GM12865 (cell line): ENCODE results near the gene HSPB7.
"Not testable (repeated sequence)": the region's sequence is repeated elsewhere in the genome, so short reads cannot be mapped to it uniquely, and the experiment has no call there.

Source experiments
- DNase-seq: peaks from one replicate; pipeline ENCODE4 v3.0.0; 2010; ENCODE audit warnings: low read depth
- H3K4me3 ChIP-seq: 2 replicates; pipeline ENCODE4 v1.5.1; 2011; ENCODE audit warnings: mild to moderate bottlenecking, low read depth, low read length, control low read depth
- TF ChIP-seq, protein P1 (sequence below): IDR thresholded peaks from 2 replicates; pipeline ENCODE4 v1.5.1; 2011; ENCODE audit warnings: low read length, control low read depth, low read depth, inconsistent platforms; ENCODE audit not compliant: insufficient read depth; ENCODE audit errors: missing control alignments

The HSPB7 gene

DNA sequence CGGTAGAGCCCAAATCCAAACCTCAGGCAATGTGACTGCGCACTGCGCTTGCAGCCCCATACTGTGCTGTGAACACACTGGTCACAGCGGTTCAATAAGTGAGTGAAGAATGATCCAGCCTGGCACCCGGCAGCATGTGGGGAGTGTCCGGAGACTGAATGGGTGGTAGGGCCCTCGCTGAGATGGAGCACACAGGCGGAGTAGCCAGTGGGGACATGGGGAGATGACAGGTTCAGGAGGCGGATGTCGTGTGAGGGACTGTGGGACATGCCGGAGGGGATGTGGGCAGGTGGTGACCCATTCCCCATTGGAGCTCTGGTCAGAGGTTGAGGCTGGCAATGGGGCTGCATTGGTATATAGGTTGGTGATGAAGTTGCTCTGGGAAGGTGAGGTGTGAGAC is 8.2 kb downstream of the HSPB7 start:
- H3K4me3 ChIP-seq: no peak overlapping the region
- DNase-seq: no peak
- TF ChIP-seq, protein P1, sequence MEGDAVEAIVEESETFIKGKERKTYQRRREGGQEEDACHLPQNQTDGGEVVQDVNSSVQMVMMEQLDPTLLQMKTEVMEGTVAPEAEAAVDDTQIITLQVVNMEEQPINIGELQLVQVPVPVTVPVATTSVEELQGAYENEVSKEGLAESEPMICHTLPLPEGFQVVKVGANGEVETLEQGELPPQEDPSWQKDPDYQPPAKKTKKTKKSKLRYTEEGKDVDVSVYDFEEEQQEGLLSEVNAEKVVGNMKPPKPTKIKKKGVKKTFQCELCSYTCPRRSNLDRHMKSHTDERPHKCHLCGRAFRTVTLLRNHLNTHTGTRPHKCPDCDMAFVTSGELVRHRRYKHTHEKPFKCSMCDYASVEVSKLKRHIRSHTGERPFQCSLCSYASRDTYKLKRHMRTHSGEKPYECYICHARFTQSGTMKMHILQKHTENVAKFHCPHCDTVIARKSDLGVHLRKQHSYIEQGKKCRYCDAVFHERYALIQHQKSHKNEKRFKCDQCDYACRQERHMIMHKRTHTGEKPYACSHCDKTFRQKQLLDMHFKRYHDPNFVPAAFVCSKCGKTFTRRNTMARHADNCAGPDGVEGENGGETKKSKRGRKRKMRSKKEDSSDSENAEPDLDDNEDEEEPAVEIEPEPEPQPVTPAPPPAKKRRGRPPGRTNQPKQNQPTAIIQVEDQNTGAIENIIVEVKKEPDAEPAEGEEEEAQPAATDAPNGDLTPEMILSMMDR: no peak

- peak; percentile 69 for DNase-seq
- no peak overlapping the region for H3K4me3 ChIP-seq
- TF ChIP-seq, protein P1: peak; percentile 94
Measured at GRCh38 chr1:16009030-16009460, 8.8 kb downstream of the HSPB7 start.

- TF ChIP-seq, protein P1: no peak
- DNase-seq: no peak
- H3K4me3 ChIP-seq: no peak overlapping the region
Measured at GRCh38 chr1:16007671-16008341, 10.0 kb downstream of the HSPB7 start.

- TF ChIP-seq, protein P1: no peak
- no peak overlapping the region for H3K4me3 ChIP-seq
- peak; percentile 57 for DNase-seq
Measured at GRCh38 chr1:16006552-16007485, 11.0 kb downstream of the HSPB7 start.

DNA sequence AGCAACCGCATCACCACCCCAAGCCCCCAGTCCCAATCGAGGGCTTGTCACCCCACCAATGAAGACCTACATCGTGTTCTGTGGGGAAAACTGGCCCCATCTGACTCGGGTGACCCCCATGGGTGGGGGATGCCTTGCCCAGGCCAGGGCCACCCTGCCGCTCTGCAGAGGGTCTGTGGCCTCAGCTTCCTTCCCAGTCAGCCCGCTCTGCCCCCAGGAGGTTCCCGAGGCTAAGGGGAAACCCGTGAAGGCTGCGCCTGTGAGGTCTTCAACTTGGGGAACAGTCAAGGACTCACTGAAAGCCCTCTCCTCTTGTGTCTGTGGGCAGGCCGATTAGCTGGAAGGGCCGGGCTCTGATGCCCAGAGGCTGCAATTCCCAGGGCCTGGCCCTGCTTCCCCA is 11.8 kb downstream of the HSPB7 start:
- TF ChIP-seq, protein P1: no peak
- H3K4me3 ChIP-seq: no peak overlapping the region
- no peak for DNase-seq

GRCh38 chr1:16005597-16005996 is 12.2 kb downstream of the HSPB7 start:
- no peak for DNase-seq
- TF ChIP-seq, protein P1: no peak
- H3K4me3 ChIP-seq: no peak overlapping the region

- DNase-seq, H3K4me3 ChIP-seq: not testable (repeated sequence)
Measured at GRCh38 chr1:16001274-16001673, 16.6 kb downstream of the HSPB7 start.
